ENCODE results near the gene ABLIM1.
A peak's percentile ranks its signal among the peaks of the same experiment; 100 is the strongest.

ABLIM1 gene

DNA sequence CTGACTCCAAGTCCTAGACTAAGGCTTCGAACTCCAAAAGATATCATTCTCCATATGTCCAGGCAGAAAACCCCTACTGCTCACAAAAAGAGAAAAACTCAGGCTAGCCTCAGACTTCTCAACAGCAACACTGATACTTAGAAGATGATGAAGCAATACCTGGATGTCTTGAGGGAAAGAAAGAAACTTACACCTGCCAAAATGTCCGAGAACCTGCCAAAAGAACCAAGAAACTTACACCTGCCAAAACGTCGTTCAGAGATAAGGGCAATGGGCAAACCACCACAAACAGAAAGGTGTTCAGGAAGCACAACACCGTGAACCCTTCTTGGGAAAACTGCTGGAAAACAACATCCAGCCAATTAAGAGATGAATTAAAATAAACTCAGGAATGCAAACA is 15.3 kb downstream of the ABLIM1 start:
- no peak for TF ChIP-seq POLR2AphosphoS5 (IDR thresholded peaks at IDR 0.05; ENCODE audit: low read depth, low read length)
- TF ChIP-seq TAF1 (IDR thresholded peaks at IDR 0.05; ENCODE audit: low read depth, low read length), result no peak
- no peak for TF ChIP-seq SPI1 (IDR thresholded peaks at IDR 0.05; ENCODE audit: low read depth, low read length)
- no peak for TF ChIP-seq POLR2A (IDR thresholded peaks at IDR 0.05; ENCODE audit: low read depth, low read length)
- no peak for TF ChIP-seq PAX5 (IDR thresholded peaks at IDR 0.05; ENCODE audit: insufficient read depth, low read length, severe bottlenecking)
- TF ChIP-seq POU2F2 (IDR thresholded peaks at IDR 0.05; ENCODE audit: low read depth, low read length), result no peak
- DNase-seq (ENCODE audit: insufficient read length, low spot score) (no peak), FAIRE-seq (no peak)

DNA sequence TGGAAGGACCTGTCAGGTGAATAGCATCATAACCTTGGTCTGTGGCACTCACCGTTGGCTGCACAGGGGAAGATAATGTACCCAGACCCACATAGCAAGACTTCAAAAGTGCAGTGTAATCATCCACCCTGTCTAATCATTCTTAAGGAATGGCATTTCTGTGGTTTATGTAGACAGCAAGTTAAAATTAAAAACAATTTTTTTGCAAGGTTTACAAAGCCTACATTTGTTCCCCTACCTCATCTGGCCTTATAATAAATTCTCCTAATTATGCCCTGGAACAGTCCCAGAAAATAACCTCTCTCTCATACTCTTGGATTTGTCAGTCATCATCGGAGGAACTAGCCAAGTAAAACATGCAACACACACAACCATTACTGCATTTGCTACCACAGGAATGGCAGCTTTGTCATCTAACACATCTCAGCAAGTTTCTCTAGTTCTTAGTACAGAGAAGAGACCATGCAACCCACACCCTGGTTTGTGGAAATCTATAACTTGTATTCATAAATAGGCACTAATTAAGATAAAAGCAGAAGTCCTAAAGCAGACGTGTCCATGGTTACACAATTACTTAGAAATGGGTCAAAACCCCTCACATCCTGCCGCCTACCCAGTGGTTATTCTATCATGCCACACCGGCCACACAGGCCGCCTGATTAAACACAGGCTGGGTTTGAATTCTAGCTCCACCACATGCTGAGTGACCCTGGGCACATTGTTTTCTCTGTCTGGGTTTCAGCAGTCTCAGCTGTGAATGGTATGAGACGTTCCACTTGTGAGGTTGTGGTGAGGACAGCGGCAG is 19.1 kb downstream of the ABLIM1 start:
- TF ChIP-seq PAX5 (IDR thresholded peaks at IDR 0.05; ENCODE audit: insufficient read depth, low read length, severe bottlenecking) (no peak), SPI1 (IDR thresholded peaks at IDR 0.05; ENCODE audit: low read depth, low read length) (peak; percentile 30; the same call in 1 of the 2 replicates), POLR2A (IDR thresholded peaks at IDR 0.05; ENCODE audit: low read depth, low read length) (no peak)
- DNase-seq (ENCODE audit: insufficient read length, low spot score) (no peak), FAIRE-seq (no peak)

GRCh38 chr10:114635797-114636550 is 22.1 kb downstream of the ABLIM1 start:
- TF ChIP-seq PAX5 (IDR thresholded peaks at IDR 0.05; ENCODE audit: insufficient read depth, low read length, severe bottlenecking) (no peak), POU2F2 (IDR thresholded peaks at IDR 0.05; ENCODE audit: low read depth, low read length) (no peak), POLR2A (IDR thresholded peaks at IDR 0.05; ENCODE audit: low read depth, low read length) (no peak), TAF1 (IDR thresholded peaks at IDR 0.05; ENCODE audit: low read depth, low read length) (no peak), SPI1 (IDR thresholded peaks at IDR 0.05; ENCODE audit: low read depth, low read length) (no peak), POLR2AphosphoS5 (IDR thresholded peaks at IDR 0.05; ENCODE audit: low read depth, low read length) (no peak)
- FAIRE-seq (no peak), DNase-seq (ENCODE audit: insufficient read length, low spot score) (no peak)

GRCh38 chr10:114635101-114635500 is 23.0 kb downstream of the ABLIM1 start:
- FAIRE-seq, result no peak

DNA sequence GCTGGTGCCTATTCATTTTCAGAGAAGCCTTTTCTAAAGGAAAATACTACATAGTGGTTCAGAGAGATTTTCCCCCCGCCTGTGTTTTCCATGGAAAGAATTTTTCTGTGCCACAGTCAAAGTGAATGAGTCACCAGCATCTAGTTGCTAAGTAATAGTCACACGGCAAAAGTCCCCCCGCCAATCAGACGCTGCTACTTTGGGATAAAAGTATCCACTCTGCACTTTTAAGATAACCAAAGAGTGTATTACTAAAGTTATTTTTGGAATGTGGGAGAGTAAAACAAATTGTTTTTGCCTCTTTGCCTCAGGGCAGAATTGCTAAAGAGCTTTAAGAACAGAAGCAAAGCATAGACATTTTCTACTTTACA is 23.5 kb downstream of the ABLIM1 start:
- DNase-seq (ENCODE audit: insufficient read length, low spot score), result no peak
- TF ChIP-seq SPI1 (IDR thresholded peaks at IDR 0.05; ENCODE audit: low read depth, low read length) (no peak), PAX5 (IDR thresholded peaks at IDR 0.05; ENCODE audit: insufficient read depth, low read length, severe bottlenecking) (no peak), TAF1 (IDR thresholded peaks at IDR 0.05; ENCODE audit: low read depth, low read length) (no peak), POLR2A (IDR thresholded peaks at IDR 0.05; ENCODE audit: low read depth, low read length) (no peak), POU2F2 (IDR thresholded peaks at IDR 0.05; ENCODE audit: low read depth, low read length) (no peak), POLR2AphosphoS5 (IDR thresholded peaks at IDR 0.05; ENCODE audit: low read depth, low read length) (no peak)

More at GRCh38 chr10:114635101-114635500, 23.0 kb downstream of the ABLIM1 start:
- TF ChIP-seq POU2F2 (IDR thresholded peaks at IDR 0.05; ENCODE audit: low read depth, low read length), result no peak
- TF ChIP-seq POLR2AphosphoS5 (IDR thresholded peaks at IDR 0.05; ENCODE audit: low read depth, low read length), result no peak
- TF ChIP-seq SPI1 (IDR thresholded peaks at IDR 0.05; ENCODE audit: low read depth, low read length), result no peak
- no peak for TF ChIP-seq TAF1 (IDR thresholded peaks at IDR 0.05; ENCODE audit: low read depth, low read length)
- TF ChIP-seq POLR2A (IDR thresholded peaks at IDR 0.05; ENCODE audit: low read depth, low read length), result no peak
- no peak for TF ChIP-seq PAX5 (IDR thresholded peaks at IDR 0.05; ENCODE audit: insufficient read depth, low read length, severe bottlenecking)
- no peak for DNase-seq (ENCODE audit: insufficient read length, low spot score)

DNA sequence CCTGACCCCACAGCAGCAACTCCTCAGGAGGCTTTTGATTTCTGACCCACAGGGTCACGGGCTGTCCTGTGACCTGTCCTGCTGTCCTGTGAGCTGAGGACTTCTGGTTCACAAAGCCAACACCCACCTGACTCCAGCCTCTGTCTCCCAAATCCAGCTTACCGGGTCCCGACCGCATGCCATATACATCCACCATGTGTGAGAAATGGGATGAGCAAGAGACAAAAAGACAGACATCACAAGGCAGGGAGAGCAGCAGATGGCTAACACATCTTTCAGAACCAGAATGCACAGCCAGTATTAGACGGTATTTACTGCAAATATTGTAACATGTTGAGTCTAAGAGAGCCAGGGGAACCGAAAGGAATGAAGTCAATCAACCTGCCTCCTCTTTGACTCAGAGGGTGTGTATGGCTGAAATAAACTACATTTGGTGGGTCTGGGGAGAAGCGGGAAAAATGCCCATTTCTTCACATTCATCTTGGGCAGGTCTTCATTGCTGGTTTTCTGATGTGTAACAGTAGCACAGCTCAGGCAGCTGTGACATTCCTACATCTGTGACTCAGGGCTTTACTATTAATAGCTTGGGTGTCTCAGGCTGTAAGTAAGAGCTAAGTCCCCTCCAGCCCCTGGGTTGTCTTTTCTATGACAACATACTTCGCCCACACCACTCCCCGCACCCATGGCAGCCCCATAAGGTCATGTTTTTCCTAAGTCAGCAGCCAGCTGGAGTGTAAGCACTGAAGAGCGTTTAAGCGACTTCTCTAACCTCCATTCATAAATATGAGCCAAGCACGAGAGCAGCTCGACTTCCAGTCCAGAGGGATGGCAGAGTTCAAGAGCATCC is 25.0 kb downstream of the ABLIM1 start:
- TF ChIP-seq SPI1 (IDR thresholded peaks at IDR 0.05; ENCODE audit: low read depth, low read length), result peak; percentile 51
- TF ChIP-seq POU2F2 (IDR thresholded peaks at IDR 0.05; ENCODE audit: low read depth, low read length), result no peak
- no peak for DNase-seq (ENCODE audit: insufficient read length, low spot score)
- FAIRE-seq, result no peak

More for the DNA sequence above, 23.5 kb downstream of the ABLIM1 start:
- no peak for FAIRE-seq

GRCh38 chr10:114631666-114632417 is 26.2 kb downstream of the ABLIM1 start:
- DNase-seq (ENCODE audit: insufficient read length, low spot score) (peak; percentile 25), FAIRE-seq (peak; percentile 16)
- TF ChIP-seq PAX5 (IDR thresholded peaks at IDR 0.05; ENCODE audit: insufficient read depth, low read length, severe bottlenecking), result no peak
- no peak for TF ChIP-seq POLR2AphosphoS5 (IDR thresholded peaks at IDR 0.05; ENCODE audit: low read depth, low read length)
- no peak for TF ChIP-seq SPI1 (IDR thresholded peaks at IDR 0.05; ENCODE audit: low read depth, low read length)
- TF ChIP-seq TAF1 (IDR thresholded peaks at IDR 0.05; ENCODE audit: low read depth, low read length), result no peak
- TF ChIP-seq POU2F2 (IDR thresholded peaks at IDR 0.05; ENCODE audit: low read depth, low read length), result no peak
- no peak for TF ChIP-seq POLR2A (IDR thresholded peaks at IDR 0.05; ENCODE audit: low read depth, low read length)

DNA sequence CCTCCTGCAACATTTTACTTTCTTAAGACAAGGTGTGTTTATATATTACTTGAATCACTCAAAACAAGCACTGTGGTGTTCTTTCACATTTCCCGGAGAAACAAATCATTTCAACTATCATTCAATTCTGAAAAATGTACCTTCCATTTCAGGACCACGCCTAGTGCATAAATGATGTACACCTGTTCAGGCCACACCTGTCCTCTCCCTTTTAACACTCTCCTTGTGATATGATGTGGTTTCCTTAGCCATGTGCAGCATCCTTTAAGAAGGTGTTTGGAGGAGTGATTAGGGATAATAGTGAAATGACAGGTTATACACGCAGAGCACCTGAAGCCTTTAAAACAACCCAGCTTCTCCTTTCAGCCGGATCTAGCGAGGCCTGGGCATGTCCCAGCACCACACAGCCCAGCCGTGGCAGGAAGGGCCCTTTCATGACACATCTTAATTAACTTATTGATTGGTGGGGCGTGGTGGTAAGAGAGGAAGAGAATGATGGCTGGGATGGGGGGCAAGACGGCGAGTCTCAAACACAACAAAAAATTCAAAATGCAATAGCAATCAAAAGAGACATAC is 26.9 kb downstream of the ABLIM1 start:
- TF ChIP-seq SPI1 (IDR thresholded peaks at IDR 0.05; ENCODE audit: low read depth, low read length) (no peak), PAX5 (IDR thresholded peaks at IDR 0.05; ENCODE audit: insufficient read depth, low read length, severe bottlenecking) (no peak), TAF1 (IDR thresholded peaks at IDR 0.05; ENCODE audit: low read depth, low read length) (no peak), POU2F2 (IDR thresholded peaks at IDR 0.05; ENCODE audit: low read depth, low read length) (no peak), POLR2AphosphoS5 (IDR thresholded peaks at IDR 0.05; ENCODE audit: low read depth, low read length) (no peak), POLR2A (IDR thresholded peaks at IDR 0.05; ENCODE audit: low read depth, low read length) (no peak)
- FAIRE-seq (no peak), DNase-seq (ENCODE audit: insufficient read length, low spot score) (no peak)

All from GM12891 (cell line).